Stomach (tissue), 9 donors: ENCODE data around the gene ANKRD12. TPM values are rescaled to one million over a fixed set of nuclear protein-coding genes. Genes with fewer than 3 reads are reported as not detected.

ENCODE experiments used
- DNase-seq, 2 donors: peaks; one replicate each; pipeline versions ENCODE4 v3.0.0 to v3.0.0-alpha.2; 2013 to 2019
- H3K27ac ChIP-seq, 5 donors: fragments of 200-600 bp in 4 of 5; sonication (generic) in 4 of 5; one replicate each; pipeline ENCODE4 v1.5.1; 2013 to 2019; ENCODE audit warnings: mild to moderate bottlenecking in 1 of 5, moderate library complexity in 1 of 5
- H3K27me3 ChIP-seq, 3 donors: fragments of 200-600 bp; sonication (generic); one replicate each; pipeline ENCODE4 v1.5.1; 2017 to 2019; ENCODE audit warnings: mixed run types in 1 of 3
- H3K36me3 ChIP-seq, 4 donors: fragments of 200-600 bp; sonication (generic); 1 replicate in 3 of 4; 2 replicates in 1 of 4; pipeline ENCODE4 v1.5.1; 2016 to 2019
- H3K4me1 ChIP-seq, 4 donors: fragments of 200-600 bp; sonication (generic); one replicate each; pipeline ENCODE4 v1.5.1; 2016 to 2019
- H3K4me3 ChIP-seq, 4 donors: fragments of 200-600 bp; sonication (generic) in 3 of 4; one replicate each; pipeline ENCODE4 v1.5.1; 2016 to 2019; ENCODE audit warnings: mild to moderate bottlenecking in 1 of 4
- H3K9me3 ChIP-seq, 4 donors: fragments of 200-600 bp; sonication (generic); one replicate each; pipeline ENCODE4 v1.5.1; 2016 to 2019
- EP300 ChIP-seq: sonication (generic); formaldehyde crosslinking; IDR thresholded peaks from one replicate; pipeline ENCODE4 v1.6.1; 2017; ENCODE audit warnings: antibody characterized with exemption
- POLR2A ChIP-seq, 4 donors: fragments of 450-650 bp; IDR thresholded peaks; one replicate each; pipeline ENCODE4 v1.6.1; 2016; ENCODE audit warnings: antibody characterized with exemption in 4 of 4, control low read depth in 2 of 4, mild to moderate bottlenecking in 1 of 4, moderate library complexity in 1 of 4
- POLR2AphosphoS5 ChIP-seq, 3 donors: sonication (generic); formaldehyde crosslinking; IDR thresholded peaks; one replicate each; pipeline ENCODE4 v1.6.1; 2016; ENCODE audit warnings: antibody characterized with exemption in 3 of 3
- WGBS, 5 donors: extraction: QIAGEN DNeasy Blood & Tissue Kit in 3 of 5; methylation state at CpG; one replicate each; pipeline versions ENCODE4 v1.1.5 to v1.1.7; 2013 to 2018; 5-methylcytosine and 5-hydroxymethylcytosine counted together
- intact Hi-C: fragments of 100-400 bp; cut with DNase I; formaldehyde crosslinking; loops from one replicate; pipeline ENCODE4 v1.15.1; 2023; ENCODE audit warnings: low total_unique reads
- polyA plus RNA-seq, 3 donors: library from polyadenylated mRNA; stranded (reverse); fragments of 200-250 nt; gene quantifications; one replicate each; pipeline ENCODE4 v1.2.3, GENCODE V29; 2013
- total RNA-seq, 5 donors: library from RNA; depleted of rRNA; stranded (reverse); fragments of >200 nt; gene quantifications; one replicate each; pipeline versions ENCODE4 v1.1.0 to v1.2.3, GENCODE V29; 2014 to 2016
- TF ChIP-seq, protein P1 (sequence below), 7 experiments: fragments of 450-650 bp in 4 of 7; fragments of 200-600 bp in 3 of 7; sonication (generic) in 3 of 7; IDR thresholded peaks; one replicate each; pipeline ENCODE4 v1.5.1; 2016 to 2019; ENCODE audit warnings: antibody characterized with exemption in 7 of 7, control low read depth in 2 of 7, mild to moderate bottlenecking in 1 of 7
- donor health status: healthy with polysubstance abuse.
- donor health status: Bipolar disorder and iron deficiency.
- donor health status: healthy.

Gene ANKRD12
- total and polyA plus RNA-seq, 8 donors = 10.0 to 85.5 (median 46.0) TPM

DNA sequence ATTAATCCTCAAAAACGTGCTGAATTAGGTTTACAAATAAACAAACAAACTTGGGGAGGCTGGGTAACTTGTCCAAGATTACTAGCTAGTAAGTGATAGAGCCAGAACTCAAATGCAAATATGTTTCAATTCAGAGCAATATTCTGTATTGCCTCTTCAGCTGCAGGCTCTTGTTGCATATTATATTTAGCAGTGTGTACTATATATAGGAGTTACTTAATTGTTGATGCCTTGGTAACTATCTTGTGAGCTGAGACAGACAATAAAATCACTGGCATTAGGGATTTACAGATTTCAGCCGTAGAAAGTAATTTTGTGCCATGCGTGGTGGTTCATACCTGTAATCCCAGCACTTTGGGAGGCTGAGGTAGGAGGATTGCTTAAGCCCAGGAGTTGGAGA, 10.2 kb upstream of the ANKRD12 start:
- DNase-seq = no peak
- Histone ChIP-seq H3K27me3 (no peaks in the 10 kb centered on the region), H3K27ac (no peak overlapping the region), H3K4me3 (no peak overlapping the region), H3K4me1 (peaks cover 0 to 68% (median 20%) of the 10 kb centered on the region in 4 donors), H3K36me3 (peaks cover 28 to 90% (median 83%) of the 10 kb centered on the region in 4 donors), H3K9me3 (no peaks in the 10 kb centered on the region)
- TF ChIP-seq, protein P1, sequence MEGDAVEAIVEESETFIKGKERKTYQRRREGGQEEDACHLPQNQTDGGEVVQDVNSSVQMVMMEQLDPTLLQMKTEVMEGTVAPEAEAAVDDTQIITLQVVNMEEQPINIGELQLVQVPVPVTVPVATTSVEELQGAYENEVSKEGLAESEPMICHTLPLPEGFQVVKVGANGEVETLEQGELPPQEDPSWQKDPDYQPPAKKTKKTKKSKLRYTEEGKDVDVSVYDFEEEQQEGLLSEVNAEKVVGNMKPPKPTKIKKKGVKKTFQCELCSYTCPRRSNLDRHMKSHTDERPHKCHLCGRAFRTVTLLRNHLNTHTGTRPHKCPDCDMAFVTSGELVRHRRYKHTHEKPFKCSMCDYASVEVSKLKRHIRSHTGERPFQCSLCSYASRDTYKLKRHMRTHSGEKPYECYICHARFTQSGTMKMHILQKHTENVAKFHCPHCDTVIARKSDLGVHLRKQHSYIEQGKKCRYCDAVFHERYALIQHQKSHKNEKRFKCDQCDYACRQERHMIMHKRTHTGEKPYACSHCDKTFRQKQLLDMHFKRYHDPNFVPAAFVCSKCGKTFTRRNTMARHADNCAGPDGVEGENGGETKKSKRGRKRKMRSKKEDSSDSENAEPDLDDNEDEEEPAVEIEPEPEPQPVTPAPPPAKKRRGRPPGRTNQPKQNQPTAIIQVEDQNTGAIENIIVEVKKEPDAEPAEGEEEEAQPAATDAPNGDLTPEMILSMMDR (IDR thresholded peaks at IDR 0.05) = no peak
- TF ChIP-seq POLR2A (IDR thresholded peaks at IDR 0.05) = no peak
- TF ChIP-seq POLR2AphosphoS5 (IDR thresholded peaks at IDR 0.05) = no peak
- TF ChIP-seq EP300 = no peak
- WGBS, 5 donors = 67 to 82% (median 77%) methylated on average over 3 of the region's 3 CpGs
- intact Hi-C loops = no loop called here

DNA sequence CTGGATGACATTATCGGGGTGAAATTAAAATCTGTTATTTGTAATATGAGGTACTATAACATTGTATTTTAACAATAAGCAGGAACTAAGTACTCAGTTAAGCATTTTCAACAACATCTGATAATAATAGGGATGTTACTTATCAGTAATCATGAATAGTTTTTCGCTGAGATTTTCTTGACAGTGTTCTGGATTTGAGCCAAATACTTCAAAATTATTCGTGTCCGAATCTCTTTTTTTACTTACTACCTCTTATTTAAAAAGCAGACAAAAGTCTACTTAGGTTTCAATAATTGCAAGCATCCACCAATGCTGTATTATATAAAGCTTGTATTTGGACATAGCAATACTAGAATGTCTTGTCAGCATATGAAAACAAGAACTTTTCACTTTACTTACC, 6.4 kb upstream of the ANKRD12 start:
- intact Hi-C loops = no loop called here
- WGBS, 5 donors = 76 to 84% (median 78%) methylated on average over 4 of the region's 4 CpGs
- TF ChIP-seq EP300 (no peak), POLR2A (IDR thresholded peaks at IDR 0.05) (no peak), POLR2AphosphoS5 (IDR thresholded peaks at IDR 0.05) (no peak)
- TF ChIP-seq, protein P1 (IDR thresholded peaks at IDR 0.05) = no peak
- H3K4me1 ChIP-seq = peaks cover 5 to 72% (median 25%) of the 10 kb centered on the region in 4 donors
- no peak for DNase-seq
- no peak overlapping the region for H3K27ac ChIP-seq
- H3K4me3 ChIP-seq = no peak overlapping the region
- H3K27me3 ChIP-seq = no peaks in the 10 kb centered on the region
- H3K36me3 ChIP-seq = peaks cover 28 to 86% (median 82%) of the 10 kb centered on the region in 4 donors
- no peaks in the 10 kb centered on the region for H3K9me3 ChIP-seq

DNA sequence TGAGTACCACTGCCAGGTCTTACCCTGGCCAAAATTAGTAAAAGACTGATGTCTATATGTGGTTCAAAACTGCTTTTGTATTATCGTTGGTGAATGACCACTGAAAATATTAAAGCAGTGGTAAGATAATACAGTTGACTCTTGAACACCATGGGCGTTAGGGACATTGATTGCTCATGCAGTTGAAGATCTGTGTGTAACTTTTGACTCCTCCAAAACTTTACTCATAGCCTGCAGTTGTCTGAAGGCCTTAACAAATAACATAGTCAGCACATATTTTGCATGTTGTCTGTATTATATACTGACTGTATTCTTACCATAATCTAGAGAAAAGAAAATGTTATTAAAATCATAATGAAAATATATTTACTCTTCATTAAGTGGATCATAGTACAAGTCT, 5.8 kb upstream of the ANKRD12 start:
- Histone ChIP-seq H3K9me3 (no peaks in the 10 kb centered on the region), H3K4me3 (no peak overlapping the region), H3K36me3 (peaks cover 28 to 80% (median 78%) of the 10 kb centered on the region in 4 donors), H3K4me1 (peaks cover 9 to 73% (median 31%) of the 10 kb centered on the region in 4 donors), H3K27me3 (no peaks in the 10 kb centered on the region), H3K27ac (peak overlapping the region in 1 of 5 donors; percentile 15)
- intact Hi-C loops = no loop called here
- TF ChIP-seq, protein P1 (IDR thresholded peaks at IDR 0.05) = no peak
- TF ChIP-seq EP300 (no peak), POLR2AphosphoS5 (IDR thresholded peaks at IDR 0.05) (no peak), POLR2A (IDR thresholded peaks at IDR 0.05) (no peak)
- 35 to 54% (median 43%) methylated on average over 2 of the region's 2 CpGs for WGBS, 5 donors
- DNase-seq = no peak

DNA sequence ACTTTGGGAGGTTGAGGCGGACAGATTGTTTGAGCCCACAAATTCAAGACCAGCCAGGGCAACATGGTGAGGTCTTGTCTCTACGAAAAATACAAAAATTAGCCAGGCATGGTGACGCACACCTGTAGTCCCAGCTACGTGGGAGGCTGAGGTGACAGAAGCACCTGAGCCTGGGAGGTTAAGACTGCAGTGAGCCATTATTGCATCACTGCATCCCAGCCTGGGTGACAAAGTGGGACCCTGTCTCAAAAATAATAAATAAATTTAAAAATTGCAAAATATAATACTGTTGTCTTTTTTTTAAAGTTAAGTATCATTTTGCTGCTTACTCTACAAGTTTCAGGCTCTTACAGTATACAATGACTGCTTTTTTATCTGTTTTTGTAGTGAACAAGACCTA, 4.0 kb upstream of the ANKRD12 start:
- Histone ChIP-seq H3K9me3 (no peaks in the 10 kb centered on the region), H3K36me3 (peaks cover 17 to 62% (median 59%) of the 10 kb centered on the region in 4 donors), H3K4me1 (peaks cover 9 to 72% (median 31%) of the 10 kb centered on the region in 4 donors), H3K27ac (peak overlapping the region in 1 of 5 donors; percentile 36), H3K4me3 (no peak overlapping the region), H3K27me3 (no peaks in the 10 kb centered on the region)
- WGBS, 5 donors = 96 to 99% (median 97%) methylated on average over 4 of the region's 4 CpGs
- TF ChIP-seq, protein P1 (IDR thresholded peaks at IDR 0.05) = no peak
- TF ChIP-seq POLR2AphosphoS5 (IDR thresholded peaks at IDR 0.05) = no peak
- no peak for TF ChIP-seq EP300
- TF ChIP-seq POLR2A (IDR thresholded peaks at IDR 0.05) = no peak
- intact Hi-C loops = no loop called here
- no peak for DNase-seq
